Keratinocyte (primary cell): ENCODE measurements around the gene TIAM2. TPM values are rescaled to one million over a fixed set of nuclear protein-coding genes. Genes with fewer than 3 reads are reported as not detected.

Experiments used
- DNase-seq: peaks from one replicate; pipeline ENCODE4 v3.0.0-alpha.2; 2011; ENCODE audit warnings: low read depth, missing footprints, low spot score
- FAIRE-seq: peaks from 2 replicates; lab custom pipeline; 2011; peaks lifted over from hg19 to GRCh38; lab: Jason Lieb, UNC
- H2AFZ ChIP-seq: 2 replicates; pipeline ENCODE4 v1.6.0; 2012; ENCODE audit warnings: low read length, control low read depth, inconsistent platforms; ENCODE audit not compliant: control insufficient read depth
- H3K27ac ChIP-seq: 2 replicates; pipeline ENCODE4 v1.5.1; 2011; ENCODE audit warnings: low read length; ENCODE audit not compliant: control insufficient read depth, insufficient read depth
- H3K27me3 ChIP-seq: 3 replicates; pipeline ENCODE4 v1.6.0; 2011; ENCODE audit warnings: low read length; ENCODE audit not compliant: control insufficient read depth, insufficient read depth; ENCODE audit errors: extremely low read depth
- H3K36me3 ChIP-seq, 2 experiments: 2 replicates in 1 of 2; 3 replicates in 1 of 2; pipeline ENCODE4 v1.5.1; 2011; ENCODE audit warnings: low read length in 2 of 2, mild to moderate bottlenecking in 1 of 2; ENCODE audit not compliant: control insufficient read depth in 2 of 2, insufficient read depth in 2 of 2; ENCODE audit errors: extremely low read depth in 1 of 2
- H3K4me1 ChIP-seq: 3 replicates; pipeline ENCODE4 v1.5.1; 2011; ENCODE audit warnings: low read length; ENCODE audit not compliant: control insufficient read depth, insufficient read depth; ENCODE audit errors: extremely low read depth
- H3K4me2 ChIP-seq: 3 replicates; pipeline ENCODE4 v1.6.0; 2011; ENCODE audit warnings: low read depth, low read length; ENCODE audit not compliant: control insufficient read depth, insufficient read depth; ENCODE audit errors: extremely low read depth
- H3K4me3 ChIP-seq, 3 experiments: fragments of 200-600 bp in 1 of 3; sonication (generic) in 1 of 3; 2 replicates in 2 of 3; 3 replicates in 1 of 3; pipeline ENCODE4 v1.5.1; 2011 to 2016; ENCODE audit warnings: low read length in 3 of 3, mild to moderate bottlenecking in 3 of 3, control low read depth in 2 of 3, inconsistent platforms in 1 of 3, low read depth in 1 of 3, mixed read lengths in 1 of 3, mixed run types in 1 of 3, moderate library complexity in 1 of 3; ENCODE audit not compliant: control insufficient read depth in 2 of 3, insufficient read depth in 2 of 3; ENCODE audit errors: extremely low read depth in 1 of 3
- H3K79me2 ChIP-seq: 2 replicates; pipeline ENCODE4 v1.6.0; 2012; ENCODE audit warnings: low read length; ENCODE audit not compliant: control insufficient read depth, insufficient read depth
- H3K9ac ChIP-seq: 3 replicates; pipeline ENCODE4 v1.6.0; 2011; ENCODE audit warnings: low read length; ENCODE audit not compliant: control insufficient read depth, insufficient read depth; ENCODE audit errors: extremely low read depth
- H3K9me1 ChIP-seq: 3 replicates; pipeline ENCODE4 v1.6.0; 2011; ENCODE audit warnings: low read length; ENCODE audit not compliant: control insufficient read depth, insufficient read depth; ENCODE audit errors: extremely low read depth
- H3K9me3 ChIP-seq: 2 replicates; pipeline ENCODE4 v1.5.1; 2012; ENCODE audit warnings: low read depth, low read length; ENCODE audit not compliant: control insufficient read depth
- H4K20me1 ChIP-seq: 3 replicates; pipeline ENCODE4 v1.6.0; 2011; ENCODE audit warnings: low read length; ENCODE audit not compliant: control insufficient read depth, insufficient read depth; ENCODE audit errors: extremely low read depth
- CTCF ChIP-seq, 3 experiments: IDR thresholded peaks in 1 of 3; conservative IDR thresholded peaks in 1 of 3; optimal IDR thresholded peaks in 1 of 3; 2 replicates in 2 of 3; 3 replicates in 1 of 3; pipeline versions ENCODE3 to v1.5.1; 2011; ENCODE audit warnings: low read length in 3 of 3, mild to moderate bottlenecking in 3 of 3, moderate library complexity in 2 of 3, control low read depth in 1 of 3, inconsistent platforms in 1 of 3; ENCODE audit not compliant: insufficient read depth in 2 of 3; ENCODE audit errors: extremely low read depth in 1 of 3
- EZH2 ChIP-seq: IDR thresholded peaks from one replicate; pipeline ENCODE4 v1.6.1; 2012; ENCODE audit warnings: inconsistent platforms, mild to moderate bottlenecking, low read length, moderate library complexity
- dilution Hi-C: fragments of 300-500 bp; cut with MboI; formaldehyde crosslinking; loops from one replicate; pipeline ENCODE4 v1.7.0; 2020; ENCODE audit warnings: low sequenced_read_pairs; ENCODE audit not compliant: extremely low pct_ligation_motif_present
- polyA plus RNA-seq, 5 experiments: library from polyadenylated mRNA; depleted of rRNA in 3 of 5; stranded (reverse) in 3 of 5; stranded (forward) in 1 of 5; unstranded in 1 of 5; fragments of >200 nt; gene quantifications; 1 replicate in 1 of 5; 2 replicates in 3 of 5; 3 replicates in 1 of 5; pipeline versions ENCODE4 v1.2.1 to v1.2.3, GENCODE V29; 2011 to 2012; ENCODE audit warnings: missing spikeins in 2 of 5, low read depth in 1 of 5, low replicate concordance in 1 of 5

Gene TIAM2
- polyA plus RNA-seq, 1 donor (not counting 4 experiments of a cell fraction or from before 2014, with no cell fraction given) = 4.0 TPM

DNA sequence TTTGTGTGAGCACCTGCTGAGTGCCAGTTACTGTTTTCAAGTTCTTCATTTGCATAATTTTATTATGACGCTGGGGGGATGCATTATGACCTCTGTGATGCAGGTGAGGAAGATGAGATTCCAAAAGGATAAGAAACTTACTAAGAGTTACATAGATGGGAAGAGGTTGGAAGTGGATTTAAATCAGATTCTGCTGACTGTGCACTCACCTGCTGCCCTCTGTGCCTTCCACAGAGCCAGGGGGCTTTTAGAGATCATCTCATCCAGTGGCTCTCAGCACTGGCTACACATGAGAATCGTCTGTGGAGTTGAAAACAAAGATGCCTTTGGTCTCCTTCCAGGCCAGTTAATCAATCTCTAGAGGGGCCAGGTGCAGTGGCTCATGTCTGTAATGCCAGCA, 47.9 kb downstream of the TIAM2 start:
- no peaks in the 10 kb centered on the region for H3K9me3 ChIP-seq
- dilution Hi-C loops = no loop called here
- no peak overlapping the region for H3K4me3 ChIP-seq
- DNase-seq = no peak
- H3K27ac ChIP-seq = no peak overlapping the region
- H3K36me3 ChIP-seq = no peaks in the 10 kb centered on the region
- H3K4me2 ChIP-seq = no peak overlapping the region
- no peaks in the 10 kb centered on the region for H3K9me1 ChIP-seq
- no peak for FAIRE-seq
- H4K20me1 ChIP-seq = no peaks in the 10 kb centered on the region
- no peak for TF ChIP-seq CTCF (optimal IDR thresholded peaks at IDR 0.05 in 1 of 3, IDR thresholded peaks at IDR 0.05 in 1 of 3, conservative IDR thresholded peaks at IDR 0.05 in 1 of 3; ENCODE audit: extremely low read depth in 1 of 3, insufficient read depth in 2 of 3, low read length in 3 of 3)
- no peak for TF ChIP-seq EZH2
- no peaks in the 10 kb centered on the region for H3K4me1 ChIP-seq
- H2AFZ ChIP-seq = no peak overlapping the region
- H3K79me2 ChIP-seq = no peaks in the 10 kb centered on the region
- H3K9ac ChIP-seq = no peak overlapping the region
- no peaks in the 10 kb centered on the region for H3K27me3 ChIP-seq

- Histone ChIP-seq H3K9me1 (no peaks in the 10 kb centered on the region), H4K20me1 (no peaks in the 10 kb centered on the region), H3K4me2 (no peak overlapping the region), H3K79me2 (no peaks in the 10 kb centered on the region), H2AFZ (no peak overlapping the region), H3K36me3 (no peaks in the 10 kb centered on the region), H3K27ac (no peak overlapping the region), H3K4me1 (no peaks in the 10 kb centered on the region), H3K9ac (no peak overlapping the region), H3K4me3 (no peak overlapping the region), H3K9me3 (no peaks in the 10 kb centered on the region), H3K27me3 (no peaks in the 10 kb centered on the region)
- TF ChIP-seq CTCF (optimal IDR thresholded peaks at IDR 0.05 in 1 of 3, IDR thresholded peaks at IDR 0.05 in 1 of 3, conservative IDR thresholded peaks at IDR 0.05 in 1 of 3; ENCODE audit: extremely low read depth in 1 of 3, insufficient read depth in 2 of 3, low read length in 3 of 3) (no peak), EZH2 (no peak)
- DNase-seq (no peak), FAIRE-seq (no peak)
- dilution Hi-C loops = no loop called here
These were observed 50.7 kb downstream of the TIAM2 start for GRCh38 chr6:155045561-155046404.
